CD4-positive, alpha-beta T cell treated with Interleukin-2 at 100 ng/mL for 4 hours (primary cell): ENCODE measurements around the gene CRIP2.

Experiments used
- DNase-seq: peaks from one replicate; pipeline ENCODE4 v3.0.0-alpha.2; 2020; ENCODE audit warnings: low spot score

The CRIP2 gene

DNA sequence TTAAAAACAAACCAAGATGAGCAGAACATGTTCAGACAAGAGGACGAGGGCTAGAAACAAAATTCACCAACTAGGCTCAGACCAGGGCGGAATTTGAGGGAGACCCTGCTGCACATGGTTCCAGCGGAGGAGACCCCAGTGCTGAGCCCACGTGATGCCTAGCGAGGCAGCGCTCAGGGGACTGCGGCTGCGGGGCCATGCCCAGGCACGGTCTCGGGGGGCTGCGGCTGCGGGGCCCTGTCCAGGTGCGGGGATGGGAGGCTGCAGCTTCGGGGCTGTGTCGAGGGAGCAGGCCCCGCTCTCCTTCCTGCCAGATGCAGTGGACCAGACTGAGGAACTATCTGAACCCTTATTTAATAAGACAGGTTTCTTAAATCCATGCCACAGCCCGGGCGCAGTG is 12.7 kb upstream of the CRIP2 start:
- DNase-seq = no peak

GRCh38 chr14:105464501-105464900 is 10.1 kb upstream of the CRIP2 start:
- no peak for DNase-seq

- no peak for DNase-seq
Measured at GRCh38 chr14:105465209-105466031, 9.2 kb upstream of the CRIP2 start.

DNA sequence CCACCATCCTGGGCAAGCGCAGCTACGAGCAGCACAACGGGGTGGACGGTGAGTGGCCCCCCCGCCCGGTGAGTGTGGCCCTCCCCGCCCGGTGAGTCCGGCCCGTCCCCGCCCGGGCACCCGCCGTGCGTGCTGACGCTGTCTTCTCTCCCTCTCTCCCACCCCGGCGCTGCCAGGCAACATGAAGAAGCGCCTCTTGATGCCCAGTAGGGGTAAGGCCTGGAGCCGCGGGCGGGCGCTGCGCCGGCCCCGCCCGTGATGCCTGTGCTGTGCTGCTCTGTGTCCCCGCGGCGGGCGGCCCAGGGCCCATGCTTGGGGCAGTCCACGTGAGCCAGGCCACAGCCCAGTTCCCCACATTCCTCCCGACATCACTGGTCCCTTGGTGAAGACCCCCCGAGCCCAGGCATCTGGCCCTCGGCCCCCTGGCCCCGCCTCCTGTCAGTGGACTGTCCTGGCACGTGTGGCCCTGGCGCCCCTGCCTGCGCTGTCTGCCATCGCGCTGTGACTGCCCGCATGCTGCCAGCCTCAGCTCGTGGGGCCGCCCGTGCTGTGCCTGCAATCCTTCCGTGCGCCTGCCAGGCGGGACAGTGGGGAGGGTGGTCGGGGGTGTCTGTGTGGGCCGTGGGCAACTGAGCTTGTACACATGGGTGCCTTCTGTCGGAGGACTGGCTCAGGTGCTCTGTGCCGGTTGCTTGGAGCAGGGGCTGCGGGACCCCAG is 7.9 kb upstream of the CRIP2 start:
- DNase-seq = no peak

GRCh38 chr14:105467249-105467941 is 7.2 kb upstream of the CRIP2 start:
- no peak for DNase-seq

DNA sequence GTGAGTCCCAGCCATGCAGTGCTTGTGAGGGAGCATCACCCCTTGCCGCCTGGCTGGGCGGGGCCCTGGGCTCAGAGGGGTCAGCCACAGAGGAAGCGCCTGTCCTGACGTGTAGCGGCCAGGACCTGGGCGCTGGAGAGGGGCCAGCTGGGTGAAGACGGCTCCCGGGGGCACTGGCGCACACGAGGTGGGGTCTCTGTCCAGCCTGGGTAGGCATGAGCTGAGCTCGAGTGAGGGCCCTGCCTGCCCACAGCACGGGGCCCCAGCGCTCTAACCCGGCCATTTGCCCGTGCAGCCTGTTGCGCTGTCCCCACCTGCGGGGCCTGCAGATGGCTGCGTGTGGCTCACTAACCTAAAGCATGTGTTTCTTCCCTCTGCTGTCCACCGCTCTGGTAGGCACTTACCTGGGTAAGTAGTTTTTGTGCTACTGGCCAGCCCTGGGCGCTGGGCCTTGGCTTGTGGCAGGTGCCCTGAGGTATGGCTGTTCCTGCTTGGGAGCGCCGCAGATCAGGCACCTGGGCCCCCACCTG is 6.6 kb upstream of the CRIP2 start:
- no peak for DNase-seq

- DNase-seq = no peak
Measured at GRCh38 chr14:105468621-105469241, 5.9 kb upstream of the CRIP2 start.

DNA sequence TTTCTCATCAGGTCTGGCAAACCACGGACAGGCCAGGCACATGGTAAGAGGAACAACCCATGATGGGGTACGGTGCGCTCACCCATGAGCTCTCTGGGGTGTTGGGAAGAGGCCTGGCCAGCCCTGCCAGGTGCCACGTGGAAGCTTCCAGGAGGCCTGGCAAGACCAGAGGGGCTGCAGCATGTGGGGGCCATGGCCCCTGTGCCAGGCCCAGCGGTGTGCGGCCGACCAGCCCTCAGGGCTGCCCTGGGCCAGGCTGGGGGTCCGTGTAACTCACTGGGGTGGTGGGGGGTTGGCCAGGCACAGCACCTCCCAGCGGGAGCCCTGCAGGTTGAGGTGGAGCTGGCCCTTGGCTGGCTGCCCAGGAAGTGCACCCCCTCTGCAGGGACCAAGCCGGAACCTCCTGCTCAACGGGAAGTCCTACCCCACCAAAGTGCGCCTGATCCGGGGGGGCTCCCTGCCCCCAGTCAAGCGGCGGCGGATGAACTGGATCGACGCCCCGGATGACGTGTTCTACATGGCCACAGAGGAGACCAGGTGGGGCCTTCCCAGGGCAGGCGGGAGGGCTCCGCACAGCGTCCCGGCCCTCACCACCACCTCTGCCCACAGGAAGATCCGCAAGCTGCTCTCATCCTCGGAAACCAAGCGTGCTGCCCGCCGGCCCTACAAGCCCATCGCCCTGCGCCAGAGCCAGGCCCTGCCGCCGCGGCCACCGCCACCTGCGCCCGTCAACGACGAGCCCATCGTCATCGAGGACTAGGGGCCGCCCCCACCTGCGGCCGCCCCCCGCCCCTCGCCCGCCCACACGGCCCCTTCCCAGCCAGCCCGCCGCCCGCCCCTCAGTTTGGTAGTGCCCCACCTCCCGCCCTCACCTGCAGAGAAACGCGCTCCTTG is 4.9 kb upstream of the CRIP2 start:
- DNase-seq = no peak

DNA sequence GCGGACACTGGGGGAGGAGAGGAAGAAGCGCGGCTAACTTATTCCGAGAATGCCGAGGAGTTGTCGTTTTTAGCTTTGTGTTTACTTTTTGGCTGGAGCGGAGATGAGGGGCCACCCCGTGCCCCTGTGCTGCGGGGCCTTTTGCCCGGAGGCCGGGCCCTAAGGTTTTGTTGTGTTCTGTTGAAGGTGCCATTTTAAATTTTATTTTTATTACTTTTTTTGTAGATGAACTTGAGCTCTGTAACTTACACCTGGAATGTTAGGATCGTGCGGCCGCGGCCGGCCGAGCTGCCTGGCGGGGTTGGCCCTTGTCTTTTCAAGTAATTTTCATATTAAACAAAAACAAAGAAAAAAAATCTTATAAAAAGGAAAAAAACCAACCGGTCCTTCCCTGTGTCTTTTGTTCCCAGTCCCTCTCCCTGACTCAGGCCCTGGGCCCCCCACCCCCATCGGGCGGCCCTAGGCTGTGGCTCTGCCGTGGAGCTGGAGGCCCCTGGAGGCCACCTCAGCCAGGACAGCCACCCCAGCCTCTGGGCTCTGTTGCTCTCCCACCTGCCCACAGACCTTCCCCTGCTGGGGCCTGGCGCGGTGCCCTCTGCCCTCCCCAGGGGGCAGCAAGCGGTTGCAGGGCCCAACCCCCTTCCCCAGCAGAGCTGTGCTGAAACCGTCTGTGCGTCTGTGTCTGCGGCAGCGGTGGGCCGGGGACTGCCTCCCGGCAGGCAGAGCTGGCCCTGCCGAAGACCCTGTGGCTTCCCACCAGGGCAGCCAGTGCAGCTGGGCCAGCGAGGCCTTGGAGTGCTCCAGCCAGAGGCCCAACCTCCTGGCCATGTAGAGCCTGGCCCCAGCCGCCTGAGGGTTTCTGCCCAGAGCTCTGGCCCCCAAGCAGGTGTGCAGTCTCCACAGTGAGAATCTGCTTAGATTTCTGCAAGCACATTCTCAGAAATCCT is 4.0 kb upstream of the CRIP2 start:
- DNase-seq = no peak

GRCh38 chr14:105471297-105471821 is 3.3 kb upstream of the CRIP2 start:
- no peak for DNase-seq

GRCh38 chr14:105471823-105472485 is 2.7 kb upstream of the CRIP2 start:
- no peak for DNase-seq

GRCh38 chr14:105472486-105472991 is 2.1 kb upstream of the CRIP2 start:
- DNase-seq = no peak

DNA sequence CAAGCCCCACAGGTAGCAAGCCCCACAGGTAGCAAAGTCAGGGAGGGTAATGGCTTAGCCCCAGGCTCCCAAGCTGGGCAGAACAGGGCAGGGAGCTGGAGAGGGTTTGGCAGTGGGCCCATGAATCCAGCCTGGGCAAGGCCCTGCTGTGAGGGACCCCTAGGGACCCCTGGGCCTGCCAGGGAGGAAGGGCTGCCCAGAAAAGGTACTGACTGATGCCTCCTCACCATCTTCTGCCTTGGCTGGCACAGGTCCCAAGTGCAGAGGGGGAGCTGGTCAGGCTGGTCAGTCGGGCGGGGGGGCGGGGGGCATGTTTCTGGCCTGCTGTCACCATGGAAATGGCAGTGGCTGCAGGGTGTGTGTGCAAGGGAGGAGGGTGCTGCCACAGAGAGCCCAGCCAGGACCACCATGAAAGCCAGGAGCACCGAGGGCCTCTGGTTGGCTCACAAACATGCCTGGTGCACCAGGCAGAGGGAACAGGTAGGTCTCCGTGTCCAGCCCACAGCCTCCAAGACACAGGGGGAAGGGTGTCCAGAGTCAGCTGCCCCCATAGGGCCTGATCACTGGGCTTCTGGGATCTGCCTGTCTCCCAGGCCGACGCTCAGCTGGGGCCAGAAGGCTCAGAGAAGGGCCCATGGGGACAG is 1.5 kb upstream of the CRIP2 start:
- no peak for DNase-seq

- DNase-seq = peak; percentile 92
Measured at GRCh38 chr14:105473677-105474482, 741 bp upstream of the CRIP2 start.

- DNase-seq = peak; percentile 32
Measured at GRCh38 chr14:105475269-105476096, 862 bp downstream of the CRIP2 start.

DNA sequence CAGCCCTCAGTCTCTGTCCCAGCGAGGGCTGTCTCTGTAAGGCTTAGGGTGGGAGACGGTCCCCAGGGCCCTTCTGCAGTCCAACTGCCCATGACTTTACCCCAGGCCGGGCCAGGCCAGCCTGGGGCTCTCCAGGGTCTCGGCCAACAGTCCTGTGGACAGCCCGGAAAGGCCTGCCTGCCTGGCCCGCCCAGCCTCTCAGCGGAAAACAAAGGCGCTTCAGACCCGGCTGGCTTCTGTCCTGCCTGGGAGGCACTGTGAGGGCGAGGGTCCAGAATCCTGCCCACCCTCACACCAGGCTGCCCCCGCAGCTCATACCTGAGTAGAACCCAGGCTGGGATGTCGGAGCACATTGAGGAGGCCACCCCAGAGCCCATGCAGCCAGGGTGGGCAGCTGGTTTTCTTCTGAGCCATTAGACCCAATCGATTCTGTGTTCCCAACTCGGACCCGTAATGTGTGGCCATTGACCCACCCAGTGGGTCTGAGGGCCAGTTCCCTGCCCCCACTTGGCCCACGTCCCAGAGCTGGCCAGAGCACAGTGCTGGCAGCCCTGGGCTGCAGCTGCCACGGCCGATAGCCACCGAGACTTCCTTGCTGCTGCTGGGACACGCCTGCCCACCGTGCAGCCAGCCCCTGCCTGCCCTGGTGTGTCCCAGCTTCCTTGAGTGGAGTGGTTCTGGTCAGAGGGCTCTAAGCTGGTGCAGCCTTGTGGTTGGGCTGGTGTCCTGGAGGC is 1.6 kb downstream of the CRIP2 start:
- DNase-seq = no peak
